Activated T-cell treated with anti-CD3 and anti-CD28 coated beads, Interleukin-2, amount 50 U/mL, for 48 hours (primary cell): Measurements from ENCODE around the gene CCNT1.
"Not testable (repeated sequence)": the region's sequence is repeated elsewhere in the genome, so short reads cannot be mapped to it uniquely, and the experiment has no call there.

Source experiments
- DNase-seq, 2 experiments: peaks; one replicate each; pipeline ENCODE4 v3.0.0-alpha.2; 2020

CCNT1 gene

DNA sequence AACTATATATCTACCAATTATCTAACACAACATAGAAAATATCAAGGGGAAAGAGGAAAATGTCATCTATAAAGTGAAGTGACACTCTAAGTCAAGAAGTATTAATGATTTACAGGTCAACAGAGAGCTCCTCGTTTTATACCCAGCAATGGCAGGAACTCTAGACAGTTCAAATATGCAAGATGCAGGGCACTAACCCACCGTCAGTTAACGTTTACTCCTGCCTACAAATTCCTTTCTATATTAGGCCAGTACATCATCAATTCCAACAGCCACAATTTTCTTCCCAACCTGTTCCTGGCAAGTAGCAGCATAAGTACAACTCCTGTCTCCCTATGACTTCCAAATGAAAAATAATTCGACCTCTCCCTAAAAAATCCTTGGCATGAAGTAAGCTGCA lies 25.5 kb downstream of the CCNT1 start:
- DNase-seq, result no peak

DNA sequence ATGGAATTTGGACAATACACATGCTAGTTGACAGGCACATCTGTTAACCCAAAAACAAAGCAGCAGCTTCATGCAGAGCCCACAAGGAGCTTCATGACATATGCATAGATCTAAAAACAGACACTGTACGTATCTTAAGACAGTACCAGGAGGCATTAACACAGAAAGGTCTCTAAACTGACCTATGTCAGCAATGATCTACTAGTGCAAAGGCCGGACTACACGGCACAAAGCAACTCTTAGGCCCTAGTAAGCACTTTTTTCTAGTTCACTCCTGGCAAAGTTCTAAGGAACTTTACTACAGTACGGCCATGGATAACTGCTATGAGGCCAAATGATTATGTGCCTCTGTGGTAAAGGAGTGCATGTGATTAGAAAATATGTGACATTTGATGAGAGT lies 26.1 kb downstream of the CCNT1 start:
- DNase-seq, result no peak

DNA sequence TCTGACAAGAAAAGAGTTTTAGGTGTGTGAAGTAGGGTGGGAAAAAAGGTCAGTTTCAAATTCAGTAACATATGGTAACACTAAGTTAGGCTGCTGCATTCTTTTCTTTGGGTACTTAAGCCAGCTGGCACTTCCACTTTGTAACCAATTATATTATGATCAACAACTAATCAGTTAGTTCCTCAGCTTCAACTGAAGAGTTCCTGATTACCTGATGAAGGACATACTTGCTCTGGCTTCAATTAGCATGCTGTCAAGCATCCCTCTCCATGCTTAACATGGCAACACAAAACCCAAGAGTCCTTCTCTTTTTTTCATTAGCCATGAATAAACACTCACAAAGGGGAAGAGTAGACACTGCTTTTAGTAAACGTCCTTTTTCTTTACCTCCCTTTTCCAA lies 27.7 kb downstream of the CCNT1 start:
- DNase-seq, result no peak

DNA sequence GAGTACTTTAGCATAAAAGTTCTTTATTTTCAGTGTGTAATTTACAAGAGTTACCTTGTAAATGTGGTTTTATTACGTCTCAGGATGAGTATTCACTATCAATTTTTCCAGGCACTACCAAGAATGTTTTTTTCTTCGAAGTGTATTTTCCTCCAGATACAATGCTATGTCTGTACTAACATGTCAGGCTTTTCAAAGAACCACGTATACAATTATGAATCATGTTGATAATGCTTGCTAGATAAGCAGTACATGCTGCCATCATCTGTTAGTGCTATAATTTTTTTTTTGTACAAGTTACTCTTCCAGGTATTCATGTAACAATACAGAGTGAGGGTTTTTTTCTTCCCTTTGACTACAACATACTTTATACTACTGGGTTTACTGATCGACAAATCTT lies 28.9 kb downstream of the CCNT1 start:
- DNase-seq, result no peak

DNA sequence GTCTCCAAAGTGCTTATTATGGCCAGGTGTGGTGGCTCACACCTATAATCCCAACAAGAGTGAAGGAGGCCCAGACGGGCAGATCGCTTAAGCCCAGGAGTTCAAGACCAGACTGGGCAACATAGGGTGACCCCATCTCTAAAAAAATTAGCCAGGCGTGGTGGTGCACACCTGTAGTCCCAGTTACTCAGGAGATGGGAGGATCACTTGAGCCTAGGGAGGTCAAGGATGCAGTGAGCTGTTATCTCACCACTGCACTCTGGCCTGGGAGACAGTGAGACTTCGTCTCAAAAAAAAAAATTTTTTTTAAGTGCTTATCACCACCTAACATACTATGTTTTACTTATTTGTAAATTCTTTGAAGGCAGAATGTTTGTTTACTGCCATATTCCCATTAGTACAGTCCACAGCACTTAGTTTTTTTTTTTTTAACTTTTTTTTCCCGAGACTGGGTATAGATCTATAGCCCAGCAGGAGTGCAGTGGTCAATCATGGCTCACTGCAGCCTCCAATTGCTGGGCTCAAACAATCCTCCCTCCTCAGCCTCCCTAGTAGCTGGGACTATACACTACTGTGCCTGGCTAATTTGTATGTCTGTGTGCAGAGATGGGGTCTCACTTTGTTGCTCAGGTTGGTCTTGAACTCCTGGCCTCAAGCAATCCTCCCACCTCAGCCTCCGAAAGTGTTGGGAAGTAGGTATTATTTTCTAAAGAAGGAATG lies 29.7 kb downstream of the CCNT1 start:
- no peak for DNase-seq

DNA sequence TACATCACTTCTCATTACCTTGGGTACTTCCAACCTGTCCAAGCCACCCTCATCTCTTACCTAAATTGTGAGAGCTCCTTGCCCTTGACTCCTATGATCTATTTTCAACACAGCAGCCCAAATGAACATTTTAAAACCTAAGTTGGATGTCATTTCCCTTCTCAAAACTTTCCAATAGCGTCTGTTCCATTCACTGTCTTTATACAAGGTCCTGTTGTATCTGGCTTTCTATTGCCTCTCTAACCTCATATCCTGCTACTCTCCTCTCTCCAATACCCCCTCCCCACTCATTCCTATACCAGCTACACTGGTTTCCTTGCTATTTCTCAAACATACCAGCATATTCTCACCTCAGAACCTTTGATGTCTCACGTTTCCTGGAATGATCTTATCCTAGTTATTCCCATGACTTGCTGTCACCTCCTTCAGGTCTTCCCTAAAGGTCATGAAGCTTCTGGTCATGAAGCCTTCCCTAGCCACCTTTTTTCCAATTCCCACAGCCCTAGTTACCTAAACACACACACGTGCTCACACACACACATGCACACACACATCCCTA lies 30.4 kb downstream of the CCNT1 start:
- no peak for DNase-seq

DNA sequence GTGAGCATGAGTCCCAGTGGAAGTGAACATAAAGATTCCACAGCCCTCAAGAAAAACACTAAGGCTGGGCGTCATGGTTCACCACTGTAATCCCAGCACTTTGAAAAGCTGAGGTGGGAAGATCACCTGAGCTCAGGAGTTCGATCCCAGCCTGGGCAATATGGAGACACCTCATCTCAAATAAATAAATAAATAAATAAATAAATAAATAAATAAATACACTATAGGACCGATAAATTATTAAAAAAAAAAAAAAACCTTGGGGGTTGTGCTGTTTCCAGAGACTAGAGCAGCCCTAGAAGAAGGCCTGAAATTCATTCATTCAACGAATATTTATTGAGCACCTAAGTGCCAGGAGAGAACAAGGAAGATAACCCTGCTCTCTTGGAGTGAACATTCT lies 33.0 kb downstream of the CCNT1 start:
- no peak for DNase-seq

DNA sequence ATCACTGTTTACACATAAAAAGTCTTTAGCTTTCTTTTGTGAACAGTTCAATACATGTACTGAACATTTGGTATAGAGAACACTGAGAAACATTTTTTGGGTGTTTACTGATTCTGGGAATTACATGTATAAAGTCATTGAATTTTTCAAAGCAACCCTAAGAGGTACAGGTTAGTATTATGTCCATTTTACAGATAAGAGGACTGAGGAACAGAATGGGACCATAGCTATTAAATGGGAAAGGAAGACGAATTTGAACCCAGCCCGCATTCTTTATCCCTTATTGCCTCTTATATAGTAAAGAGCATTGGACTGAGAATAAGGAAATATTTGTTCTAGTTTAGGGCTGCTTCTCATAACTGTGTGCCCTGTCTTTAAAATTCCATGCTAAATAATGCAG lies 33.6 kb downstream of the CCNT1 start:
- no peak for DNase-seq

DNA sequence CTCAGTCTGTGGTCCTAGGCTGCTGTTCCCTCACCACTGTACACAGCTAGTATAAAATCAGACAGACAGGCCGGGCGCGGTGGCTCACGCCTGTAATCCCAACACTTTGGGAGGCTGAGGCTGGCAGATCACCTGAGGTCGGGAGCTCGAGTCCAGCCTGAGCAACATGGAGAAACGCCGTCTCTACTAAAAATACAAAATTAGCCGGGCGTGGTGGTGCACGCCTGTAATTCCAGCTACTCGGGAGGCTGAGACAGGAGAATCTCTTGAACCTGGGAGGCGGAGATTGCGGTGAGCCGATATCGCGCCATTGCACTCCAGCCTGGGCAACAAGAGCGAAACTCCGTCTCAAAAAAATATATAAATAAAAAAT lies 34.0 kb downstream of the CCNT1 start:
- DNase-seq, result not testable (repeated sequence)

DNA sequence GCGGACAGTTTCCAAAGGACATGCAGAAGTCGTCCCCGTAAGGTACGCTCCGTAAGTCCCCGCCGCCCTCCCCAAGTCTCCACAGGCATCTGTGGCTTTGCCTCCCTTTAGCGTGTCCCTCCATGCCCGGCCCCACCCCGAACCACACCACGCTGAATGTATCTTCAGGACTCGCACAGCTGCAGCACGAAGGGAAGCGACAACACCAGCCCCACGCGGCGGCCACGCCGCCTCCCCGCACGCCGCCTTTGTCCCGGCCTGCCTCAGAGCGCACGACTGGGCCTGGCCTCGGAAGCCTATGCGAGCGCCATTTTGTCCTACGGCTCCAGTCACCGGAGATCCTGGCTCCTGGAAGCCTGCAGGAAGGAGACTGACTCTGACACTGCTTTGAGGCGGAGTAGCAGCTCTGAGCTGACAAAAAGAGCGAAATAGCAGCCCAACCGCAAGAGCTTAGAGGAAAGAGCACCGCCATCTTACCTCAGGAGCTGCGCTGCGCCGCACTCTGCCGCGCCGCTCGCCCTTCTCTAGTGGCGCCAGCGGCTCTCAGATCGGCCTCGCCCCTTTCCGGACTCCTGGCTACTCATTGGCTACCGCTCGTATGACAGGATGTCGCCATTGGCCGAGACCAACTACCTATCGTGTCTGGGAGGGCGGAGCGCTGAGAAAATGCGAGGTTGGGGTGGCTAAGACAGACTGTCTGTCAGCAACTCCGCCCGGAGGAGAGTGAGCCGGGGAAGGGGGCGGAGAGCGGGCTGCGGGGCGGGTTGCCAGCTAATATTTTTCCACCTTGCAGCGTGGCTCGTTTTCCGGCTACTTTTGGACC lies 34.6 kb downstream of the CCNT1 start, which contains the start of gene KANSL2:
TSS of gene KANSL2 (minus strand) at position 529 of the 823 bp plus-strand sequence. CDS start 606 bp downstream, outside the sequence.
- DNase-seq, result peak; percentile 97 to 98

DNA sequence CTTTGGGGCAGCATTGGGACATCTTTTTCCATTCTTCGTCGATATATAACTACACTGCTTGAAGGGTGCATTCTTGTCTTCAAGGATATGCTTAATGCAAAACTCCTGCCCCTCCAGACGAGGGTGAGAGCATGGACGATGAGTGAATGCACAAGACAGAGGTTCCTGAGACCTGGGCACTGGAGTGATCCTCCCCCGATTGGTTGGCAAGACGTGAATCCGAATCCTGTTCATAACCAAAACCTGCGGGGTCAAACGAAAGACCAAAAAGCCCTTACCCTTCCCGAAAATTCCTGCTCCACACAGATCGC lies 35.2 kb downstream of the CCNT1 start:
- DNase-seq, result no peak

DNA sequence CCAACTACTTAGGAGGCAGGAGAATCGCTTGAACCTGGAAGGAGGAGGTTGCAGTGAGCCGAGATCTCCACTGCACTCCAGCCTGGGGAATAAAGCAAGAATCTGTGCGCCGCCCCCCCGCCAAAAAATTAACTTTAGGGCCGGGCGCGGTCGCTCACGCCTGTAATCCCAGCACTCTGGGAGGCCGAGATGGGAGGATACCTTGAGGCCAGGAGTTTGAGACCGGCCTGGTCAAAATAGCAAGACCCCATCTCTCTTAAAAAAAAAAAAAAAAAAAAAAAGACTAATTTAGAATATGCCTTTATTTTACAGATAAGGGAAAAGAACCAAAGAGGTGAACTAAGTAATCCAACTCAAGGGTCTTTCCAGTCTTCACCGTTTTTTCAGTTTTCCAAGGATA lies 35.6 kb downstream of the CCNT1 start:
- DNase-seq, result no peak

DNA sequence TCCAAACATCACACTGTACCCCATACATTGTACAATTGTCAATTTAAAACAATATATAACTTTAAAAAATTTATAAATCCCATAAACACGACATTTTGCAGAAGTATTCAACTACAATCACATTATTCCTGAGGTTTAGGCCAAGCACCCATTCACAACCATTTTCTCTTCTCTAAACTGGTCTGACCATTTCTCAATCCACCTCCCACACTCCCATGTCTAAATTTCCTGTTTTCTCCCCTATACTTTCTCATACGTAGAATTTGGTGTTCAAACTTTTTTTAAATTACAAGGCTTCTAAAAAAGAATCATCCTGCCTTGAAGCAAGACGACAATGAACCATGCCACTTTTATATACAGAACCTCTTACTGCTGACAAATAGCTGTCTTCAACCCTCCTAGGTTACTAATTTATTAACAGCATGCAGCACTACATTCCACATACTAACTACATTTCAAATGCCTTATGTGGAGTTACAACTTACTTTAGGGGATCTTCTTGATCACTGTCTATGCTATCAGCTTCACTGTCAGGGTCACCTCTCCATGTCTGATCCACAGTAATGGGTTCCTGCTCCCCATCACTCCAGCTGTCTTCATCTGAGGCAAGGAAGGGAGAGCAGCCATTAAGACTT lies 37.8 kb downstream of the CCNT1 start:
- DNase-seq, result no peak

DNA sequence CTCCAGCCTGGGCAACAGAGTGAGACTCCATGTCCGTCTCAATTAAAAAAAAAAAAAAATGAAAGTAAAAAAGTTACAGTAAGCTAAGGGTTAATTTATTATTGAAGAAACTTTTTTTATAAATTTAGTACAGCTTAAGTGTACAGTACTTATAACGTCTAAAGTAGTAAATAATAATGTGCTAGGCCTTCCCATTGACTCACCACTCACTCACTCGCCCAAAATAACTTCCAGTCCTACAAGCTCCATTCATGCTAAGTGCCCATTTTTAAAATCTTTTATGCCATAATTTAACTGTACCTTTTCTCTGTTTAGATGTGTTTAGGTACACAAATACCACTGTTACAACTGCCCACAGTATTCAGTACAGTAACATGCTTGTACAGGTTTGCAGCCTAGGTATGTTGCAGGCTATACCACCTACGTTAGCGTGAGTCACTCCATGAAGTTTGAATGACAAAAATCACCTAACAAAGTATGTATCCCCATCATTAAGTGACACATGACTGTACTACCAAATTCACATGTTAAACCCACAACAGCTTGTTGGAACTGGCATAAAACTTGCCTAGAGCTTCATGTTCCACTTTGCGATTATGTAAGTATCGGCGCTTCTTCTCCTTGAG lies 45.2 kb downstream of the CCNT1 start:
- DNase-seq, result no peak

DNA sequence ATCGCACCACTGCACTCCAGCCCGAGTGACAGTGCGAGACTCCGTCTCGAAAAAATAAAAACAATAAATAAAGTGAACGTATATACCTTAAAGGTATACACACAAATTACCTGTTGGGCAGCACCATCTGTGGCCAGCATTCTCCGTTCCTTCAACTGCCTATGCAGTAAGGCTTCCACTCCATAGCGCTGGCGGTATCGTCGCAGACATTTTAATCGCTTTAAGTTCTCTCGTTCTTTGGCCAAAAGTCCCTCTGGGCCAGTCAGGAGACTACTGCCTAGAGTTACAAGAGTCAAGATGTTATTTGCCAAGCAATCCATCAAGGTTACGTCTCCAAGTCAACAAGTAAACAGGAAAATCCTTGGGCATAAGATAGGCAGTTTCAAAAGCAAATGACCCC lies 47.5 kb downstream of the CCNT1 start:
- no peak for DNase-seq

DNA sequence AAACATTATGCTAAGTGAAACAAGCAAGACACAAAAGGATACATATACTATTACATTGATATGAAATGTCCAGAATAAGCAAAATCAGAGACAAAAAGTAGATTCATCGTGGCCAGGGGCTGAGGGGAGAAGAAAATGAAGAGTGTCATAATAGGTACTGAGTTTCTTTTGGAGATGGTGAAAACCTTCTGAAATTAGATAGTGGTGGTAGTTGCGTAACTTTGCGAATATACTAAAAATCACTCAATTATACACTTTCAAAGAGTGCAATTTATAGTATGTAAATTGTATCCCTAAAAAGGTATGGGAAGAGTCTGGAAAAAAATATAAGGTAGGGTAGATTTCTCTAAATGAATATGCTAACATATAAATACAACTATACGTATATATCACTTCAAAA lies 56.6 kb downstream of the CCNT1 start:
- no peak for DNase-seq

DNA sequence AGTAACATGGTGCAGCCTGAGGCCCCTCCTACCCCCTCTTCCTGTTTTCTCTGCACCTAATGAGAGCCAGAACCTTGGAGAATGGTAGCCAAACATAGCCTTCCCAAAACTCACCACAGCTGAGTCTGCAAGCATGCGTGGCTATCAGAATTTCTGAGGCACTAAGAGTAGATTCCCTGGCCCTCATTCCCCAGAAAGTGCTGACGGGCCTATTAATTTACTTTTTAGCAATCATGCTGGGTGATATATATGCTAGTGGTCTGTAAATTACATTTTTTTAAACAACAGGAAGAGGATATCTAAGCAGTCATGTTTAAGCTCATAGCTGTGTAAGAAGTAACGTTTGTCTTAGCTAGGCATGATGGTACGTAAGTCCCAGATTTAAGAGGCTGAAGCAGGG lies 64.8 kb downstream of the CCNT1 start:
- DNase-seq, result no peak

DNA sequence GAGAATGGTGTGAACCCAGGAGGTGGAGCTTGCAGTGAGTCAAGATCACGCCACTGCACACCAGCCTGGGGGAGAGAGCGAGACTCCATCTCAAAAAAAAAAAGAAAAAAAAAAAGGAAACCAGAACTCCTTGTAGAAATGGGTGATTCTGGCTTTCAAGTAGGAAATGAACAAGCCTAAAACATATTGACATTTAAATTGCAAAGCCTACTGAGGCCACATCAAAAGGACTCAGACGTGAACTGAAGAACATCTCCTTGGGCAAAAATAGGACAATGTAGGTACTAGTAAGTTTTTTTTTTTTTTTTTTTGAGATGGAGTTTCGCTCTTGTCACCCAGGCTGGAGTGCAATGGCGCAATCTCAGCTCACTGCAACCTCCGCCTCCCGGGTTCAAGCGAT lies 71.2 kb downstream of the CCNT1 start:
- not testable (repeated sequence) for DNase-seq

DNA sequence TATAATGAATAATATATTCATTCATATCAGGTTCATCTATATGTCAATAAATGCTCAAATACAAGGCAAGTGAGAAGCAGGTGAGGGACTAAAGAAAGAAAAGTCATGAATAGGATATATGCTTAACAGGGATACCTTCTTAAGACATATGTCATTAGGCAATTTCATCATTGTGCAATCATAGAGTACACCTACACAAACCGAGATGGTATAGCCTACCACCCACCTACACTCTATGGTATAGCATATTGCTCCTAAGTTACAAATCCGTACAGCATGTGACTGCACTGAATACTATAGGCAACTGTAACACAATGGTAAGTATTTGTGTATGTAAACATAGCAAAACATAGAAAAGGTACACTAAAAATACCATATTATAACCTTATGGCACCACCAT lies 73.5 kb downstream of the CCNT1 start:
- no peak for DNase-seq

DNA sequence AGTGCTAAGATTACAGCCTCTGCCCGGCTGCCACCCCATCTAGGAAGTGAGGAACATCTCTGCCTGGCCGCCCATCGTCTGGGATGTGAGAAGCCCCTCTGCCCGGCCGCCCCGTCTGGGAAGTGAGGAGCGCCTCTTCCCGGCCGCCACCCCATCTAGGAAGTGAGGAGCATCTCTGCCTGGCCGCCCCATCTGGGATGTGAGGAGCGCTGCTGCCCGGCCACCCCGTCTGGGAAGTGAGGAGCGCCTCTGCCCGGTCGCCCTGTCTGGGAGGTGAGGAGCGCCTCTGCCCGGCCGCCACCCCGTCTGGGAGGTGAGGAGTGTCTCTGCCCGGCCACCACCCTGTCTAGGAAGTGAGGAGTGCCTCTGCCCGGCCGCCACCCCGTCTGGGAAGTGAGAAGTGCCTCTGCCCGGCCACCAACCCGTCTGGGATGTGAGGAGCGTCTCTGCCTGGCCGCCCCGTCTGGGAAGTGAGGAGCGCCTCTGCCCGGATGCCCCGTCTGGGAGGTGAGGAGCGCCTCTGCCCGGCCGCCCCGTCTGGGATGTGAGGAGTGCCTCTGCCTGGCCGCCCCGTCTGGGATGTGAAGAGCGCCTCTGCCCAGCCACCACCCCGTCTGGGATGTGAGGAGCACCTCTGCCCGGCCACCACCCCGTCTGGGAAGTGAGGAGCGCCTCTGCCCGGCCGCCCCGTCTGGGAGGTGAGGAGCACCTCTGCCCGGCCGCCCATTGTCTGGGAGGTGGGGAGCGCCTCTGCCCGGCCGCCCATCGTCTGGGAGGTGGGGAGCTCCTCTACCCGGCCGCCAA lies 74.6 kb downstream of the CCNT1 start:
- DNase-seq, result not testable (repeated sequence)

DNA sequence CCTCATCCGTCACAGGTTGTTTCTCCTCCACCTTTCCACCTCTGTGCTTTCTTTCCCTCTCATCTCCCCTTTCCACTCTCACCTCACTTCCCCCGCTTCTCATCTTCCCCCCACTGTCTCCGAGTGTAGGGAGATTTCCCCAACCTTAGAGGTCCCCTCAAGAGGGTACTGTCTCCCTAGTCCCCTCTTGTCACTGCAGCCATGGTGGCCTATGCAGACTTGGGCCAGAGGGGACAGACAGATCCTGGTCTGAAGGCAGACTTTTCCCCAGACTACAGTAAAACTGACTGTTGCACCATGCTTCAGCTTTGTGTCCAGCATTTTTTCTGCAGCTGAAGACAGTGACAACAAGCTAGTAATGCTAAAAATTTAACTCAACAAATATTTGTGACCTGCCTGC lies 75.7 kb downstream of the CCNT1 start:
- no peak for DNase-seq

DNA sequence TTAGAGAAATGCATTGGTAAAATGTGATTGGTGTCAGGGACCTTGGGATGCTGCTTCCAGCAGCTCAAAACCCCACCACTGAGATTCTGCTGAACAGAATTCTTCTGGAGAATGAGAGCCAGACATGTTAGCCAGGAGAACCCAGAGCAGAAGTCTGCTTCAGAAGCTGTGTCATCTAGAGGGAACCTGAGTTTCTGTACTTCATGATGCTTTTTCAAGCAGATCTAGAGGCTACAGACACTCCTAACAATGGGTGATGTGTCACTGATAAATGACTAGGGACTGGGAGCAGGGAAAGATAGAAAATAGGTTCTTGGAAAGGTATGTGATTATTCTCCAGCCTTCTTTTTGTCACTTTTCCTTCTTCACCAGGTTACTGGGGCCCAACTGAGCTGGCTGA lies 76.1 kb downstream of the CCNT1 start:
- no peak for DNase-seq
